OCI-LY1 (cell line): ENCODE data around the gene MAN1C1.

Experiments used
- H2AFZ ChIP-seq: fragments of 200-600 bp; sonication (generic), shearing (Covaris generic); 2 replicates; pipeline ENCODE4 v1.6.0; 2014; ENCODE audit warnings: antibody characterized with exemption, mild to moderate bottlenecking, low read length
- H3F3A ChIP-seq: fragments of 200-600 bp; sonication (generic), shearing (Covaris generic); 2 replicates; pipeline ENCODE4 v1.6.0; 2014; ENCODE audit warnings: mild to moderate bottlenecking, antibody characterized with exemption, low read length, moderate library complexity; ENCODE audit not compliant: insufficient read depth
- H3K27ac ChIP-seq: fragments of 200-600 bp; sonication (generic); 2 replicates; pipeline ENCODE4 v1.5.1; 2014; ENCODE audit warnings: low read length, mixed run types, mild to moderate bottlenecking, low read depth; ENCODE audit not compliant: poor library complexity, severe bottlenecking
- H3K27me3 ChIP-seq: fragments of 200-600 bp; sonication (generic); 2 replicates; pipeline ENCODE4 v1.6.0; 2014; ENCODE audit warnings: antibody characterized with exemption, mild to moderate bottlenecking, low read length, moderate library complexity; ENCODE audit not compliant: insufficient read depth
- H3K36me3 ChIP-seq: fragments of 200-600 bp; sonication (generic); 2 replicates; pipeline ENCODE4 v1.6.1; 2014; ENCODE audit warnings: mild to moderate bottlenecking, antibody characterized with exemption, low read length, moderate library complexity, mixed read lengths; ENCODE audit not compliant: insufficient read depth
- H3K4me1 ChIP-seq: fragments of 200-600 bp; sonication (generic); 2 replicates; pipeline ENCODE4 v1.5.1; 2014; ENCODE audit warnings: mild to moderate bottlenecking, low read length, moderate library complexity; ENCODE audit not compliant: insufficient read depth, severe bottlenecking
- H3K4me2 ChIP-seq: fragments of 200-600 bp; sonication (generic), shearing (Covaris generic); 2 replicates; pipeline ENCODE4 v1.6.1; 2014; ENCODE audit warnings: low read length
- H3K4me3 ChIP-seq: fragments of 200-600 bp; sonication (generic); 2 replicates; pipeline ENCODE4 v1.5.1; 2014; ENCODE audit warnings: low read length, low read depth, mild to moderate bottlenecking, mixed read lengths; ENCODE audit not compliant: poor library complexity, severe bottlenecking
- H3K79me2 ChIP-seq: fragments of 200-600 bp; shearing (Covaris generic); 2 replicates; pipeline ENCODE4 v1.6.1; 2016; ENCODE audit warnings: mixed run types, low read length, mixed read lengths; ENCODE audit not compliant: insufficient read depth
- H3K9ac ChIP-seq: fragments of 200-600 bp; sonication (generic), shearing (Covaris generic); 2 replicates; pipeline ENCODE4 v1.6.1; 2014; ENCODE audit warnings: mild to moderate bottlenecking, low read length, mixed read lengths
- H3K9me2 ChIP-seq: fragments of 200-600 bp; sonication (generic), shearing (Covaris generic); 2 replicates; pipeline ENCODE4 v1.6.1; 2014; ENCODE audit warnings: low read depth, mild to moderate bottlenecking, low read length, mixed read lengths
- H3K9me3 ChIP-seq: fragments of 200-600 bp; shearing (Covaris generic); 2 replicates; pipeline ENCODE4 v1.6.1; 2014; ENCODE audit warnings: low read length, mixed read lengths
- H4K20me1 ChIP-seq: fragments of 200-600 bp; sonication (generic), shearing (Covaris generic); 2 replicates; pipeline ENCODE4 v1.6.0; 2016; ENCODE audit warnings: mild to moderate bottlenecking, low read length; ENCODE audit not compliant: insufficient read depth
- CTCF ChIP-seq: fragments of 200-600 bp; sonication (generic), shearing (Covaris generic); IDR thresholded peaks from 2 replicates; pipeline ENCODE4 v1.5.1; 2017; ENCODE audit warnings: mild to moderate bottlenecking, antibody characterized with exemption, low read length, moderate library complexity, mixed read lengths
- EZH2 ChIP-seq: fragments of 200-600 bp; sonication (generic), shearing (Covaris generic); IDR thresholded peaks from 2 replicates; pipeline ENCODE4 v1.8.0; 2017; ENCODE audit warnings: borderline replicate concordance, mixed run types, mild to moderate bottlenecking, antibody characterized with exemption, low read length, moderate library complexity, mixed read lengths

The MAN1C1 gene

DNA sequence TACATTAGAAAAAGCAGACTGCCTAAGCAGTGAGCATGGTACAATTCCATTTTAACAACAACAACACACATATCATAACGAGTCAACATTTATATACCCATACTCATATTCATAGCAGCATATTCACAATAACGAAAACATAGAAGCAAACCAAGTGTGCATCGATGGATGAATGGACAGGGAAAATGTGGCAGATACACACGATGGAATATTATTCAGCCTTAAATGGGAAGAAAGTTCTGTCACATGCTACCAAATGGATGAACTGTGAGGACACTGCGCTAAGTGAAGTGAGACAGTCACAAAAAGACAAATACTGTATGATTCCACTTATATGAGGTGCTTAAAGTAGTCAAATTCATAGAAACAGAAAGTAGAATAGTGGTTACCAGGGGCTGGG is 9.5 kb upstream of the MAN1C1 start:
- Histone ChIP-seq H3F3A (no peaks in the 10 kb centered on the region), H3K9me3 (no peaks in the 10 kb centered on the region), H3K4me3 (no peak overlapping the region), H3K9ac (no peak overlapping the region), H3K9me2 (no peaks in the 10 kb centered on the region), H3K79me2 (no peaks in the 10 kb centered on the region), H3K4me2 (no peak overlapping the region), H3K36me3 (no peaks in the 10 kb centered on the region), H3K27ac (no peak overlapping the region), H2AFZ (no peak overlapping the region), H3K27me3 (no peaks in the 10 kb centered on the region; the same call in 1 of the 2 replicates), H3K4me1 (peaks cover 8% of the 10 kb centered on the region), H4K20me1 (no peaks in the 10 kb centered on the region)
- no peak for TF ChIP-seq CTCF
- no peak for TF ChIP-seq EZH2

DNA sequence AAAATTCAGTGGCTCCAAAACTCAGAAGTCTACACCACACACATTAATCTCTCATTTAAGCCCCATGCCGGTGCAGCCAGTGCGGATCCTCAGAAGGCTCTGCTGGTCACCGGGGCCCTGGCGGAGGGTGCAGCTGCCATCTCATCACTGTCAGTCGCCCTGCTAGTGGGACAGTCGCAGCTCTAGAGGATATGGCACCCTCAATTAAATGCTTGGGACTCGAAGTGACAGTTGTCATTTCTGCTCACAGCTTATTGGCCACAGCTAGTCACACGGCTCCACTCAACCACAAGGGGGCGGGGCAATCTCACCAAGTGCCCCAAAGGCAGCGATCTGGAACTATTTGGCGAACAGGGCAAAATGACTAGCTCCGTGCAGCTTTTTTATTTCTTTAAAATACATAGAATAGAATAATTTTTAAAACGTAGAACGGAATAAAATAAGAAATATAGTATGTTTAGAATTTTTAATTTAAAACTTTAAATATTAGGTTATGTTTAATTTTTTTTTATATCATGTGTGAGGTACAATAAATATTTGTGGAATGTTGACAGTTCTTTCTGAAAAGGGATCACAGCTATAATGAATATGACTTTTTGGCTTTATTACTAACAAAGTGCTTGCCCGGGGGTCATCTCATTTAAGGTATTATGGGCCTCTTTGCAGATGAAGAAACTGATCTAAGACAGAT is 8.0 kb upstream of the MAN1C1 start:
- TF ChIP-seq EZH2 (no peak), CTCF (peak; percentile 23)
- H3K36me3 ChIP-seq, result no peaks in the 10 kb centered on the region
- no peaks in the 10 kb centered on the region for H3K9me2 ChIP-seq
- H3F3A ChIP-seq, result no peaks in the 10 kb centered on the region
- no peaks in the 10 kb centered on the region; the same call in 1 of the 2 replicates for H3K27me3 ChIP-seq
- H3K4me1 ChIP-seq, result peaks cover 8% of the 10 kb centered on the region
- H2AFZ ChIP-seq, result no peak overlapping the region
- no peaks in the 10 kb centered on the region for H3K79me2 ChIP-seq
- no peak overlapping the region for H3K4me3 ChIP-seq
- H3K9ac ChIP-seq, result no peak overlapping the region
- H3K4me2 ChIP-seq, result peak overlapping the region; percentile 37
- H4K20me1 ChIP-seq, result no peaks in the 10 kb centered on the region
- no peak overlapping the region for H3K27ac ChIP-seq
- H3K9me3 ChIP-seq, result no peaks in the 10 kb centered on the region

- H3K27me3 ChIP-seq, result no peaks in the 10 kb centered on the region; the same call in 1 of the 2 replicates
- no peaks in the 10 kb centered on the region for H3K36me3 ChIP-seq
- no peak overlapping the region for H3K9ac ChIP-seq
- no peaks in the 10 kb centered on the region for H3F3A ChIP-seq
- no peaks in the 10 kb centered on the region for H3K79me2 ChIP-seq
- H2AFZ ChIP-seq, result no peak overlapping the region
- TF ChIP-seq CTCF, result no peak
- no peak for TF ChIP-seq EZH2
- no peak overlapping the region for H3K27ac ChIP-seq
- H3K9me2 ChIP-seq, result no peaks in the 10 kb centered on the region
- peaks cover 8% of the 10 kb centered on the region for H3K4me1 ChIP-seq
- H3K4me3 ChIP-seq, result no peak overlapping the region
- H4K20me1 ChIP-seq, result no peaks in the 10 kb centered on the region
- H3K4me2 ChIP-seq, result no peak overlapping the region
- no peaks in the 10 kb centered on the region for H3K9me3 ChIP-seq
Observed at GRCh38 chr1:25609921-25610320, 6.7 kb upstream of the MAN1C1 start.
